Mucosa of stomach (tissue), 1 donor: Measurements from ENCODE around the gene HSF2BP.
"Not testable (repeated sequence)": the region's sequence is repeated elsewhere in the genome, so short reads cannot be mapped to it uniquely, and the experiment has no call there.

Experiments
- H3K27me3 ChIP-seq: one replicate; pipeline ENCODE4 v1.7.0; 2013; ENCODE audit warnings: mild to moderate bottlenecking, low read length; ENCODE audit not compliant: control insufficient read depth, insufficient read depth
- H3K36me3 ChIP-seq: one replicate; pipeline ENCODE4 v1.7.0; 2013; ENCODE audit warnings: low read length; ENCODE audit not compliant: control insufficient read depth, insufficient read depth
- H3K4me1 ChIP-seq: one replicate; pipeline ENCODE4 v1.7.0; 2013; ENCODE audit warnings: mild to moderate bottlenecking, low read length; ENCODE audit not compliant: control insufficient read depth, insufficient read depth
- H3K4me3 ChIP-seq: one replicate; pipeline ENCODE4 v1.7.0; 2013; ENCODE audit warnings: low read length
- H3K9ac ChIP-seq: one replicate; pipeline ENCODE4 v1.7.0; 2013; ENCODE audit warnings: mild to moderate bottlenecking, low read length, moderate library complexity
- H3K9me3 ChIP-seq: one replicate; pipeline ENCODE4 v1.7.0; 2013; ENCODE audit warnings: mild to moderate bottlenecking, low read length, moderate library complexity; ENCODE audit not compliant: control insufficient read depth
- donor health status: Pancreatic carcinoma.

The HSF2BP gene

DNA sequence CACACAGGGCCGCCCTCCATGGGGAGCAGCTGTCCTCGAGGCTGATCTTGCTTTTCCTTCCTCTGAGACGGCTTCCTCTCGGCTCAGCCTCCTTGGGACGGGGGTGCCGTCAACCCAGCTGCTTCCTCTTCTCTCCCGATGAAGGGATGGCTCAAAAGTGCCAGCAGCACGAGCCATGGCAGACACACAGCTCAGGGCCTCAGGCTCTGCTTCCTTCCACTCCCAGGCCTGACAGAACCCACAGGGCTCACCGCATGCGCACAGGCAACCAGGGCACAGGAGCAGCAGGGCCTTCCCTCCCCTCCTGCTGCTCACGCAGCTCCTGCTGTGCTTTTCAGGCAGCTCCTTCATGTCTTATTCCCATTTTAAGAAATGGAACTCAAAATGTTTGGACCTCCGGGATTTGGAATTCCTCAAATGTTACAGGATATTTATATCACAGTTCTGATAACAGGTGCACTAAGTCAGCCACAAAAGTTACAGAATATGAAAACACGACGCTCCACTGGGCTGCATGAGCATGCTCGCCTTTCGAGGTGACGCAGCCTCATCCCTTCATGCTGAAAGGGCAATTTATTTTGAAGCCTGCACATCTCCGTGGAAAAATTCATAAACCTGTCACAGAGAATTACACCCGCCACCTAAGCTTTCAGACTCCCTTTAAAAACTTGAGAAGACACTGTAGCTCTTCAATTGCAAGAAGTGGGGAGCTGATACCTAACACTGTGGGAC lies 84.4 kb downstream of the HSF2BP start:
- H3K9ac ChIP-seq = no peak overlapping the region
- H3K36me3 ChIP-seq = no peaks in the 10 kb centered on the region
- no peaks in the 10 kb centered on the region for H3K9me3 ChIP-seq
- H3K4me1 ChIP-seq = no peaks in the 10 kb centered on the region
- H3K27me3 ChIP-seq = no peaks in the 10 kb centered on the region
- no peak overlapping the region for H3K4me3 ChIP-seq

DNA sequence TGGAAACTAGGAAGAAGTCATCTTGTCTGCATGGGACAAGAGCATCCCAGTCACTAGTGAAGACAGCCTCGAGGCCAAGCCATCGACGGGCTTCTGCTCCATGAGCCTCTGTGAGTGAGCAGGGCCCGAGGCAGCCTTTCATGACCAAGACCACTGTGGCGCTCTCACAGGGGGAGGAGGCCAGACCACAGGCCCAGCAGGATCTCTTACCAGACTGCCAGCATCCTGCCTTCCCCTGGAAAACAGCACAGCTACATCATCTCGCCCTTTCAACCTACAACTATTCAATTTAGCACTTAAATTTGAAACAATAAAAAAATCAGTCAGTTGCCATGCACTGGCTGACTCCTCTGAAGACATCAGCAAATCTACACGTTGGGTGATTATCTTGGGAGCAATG lies 85.4 kb downstream of the HSF2BP start:
- H3K4me3 ChIP-seq = no peak overlapping the region

DNA sequence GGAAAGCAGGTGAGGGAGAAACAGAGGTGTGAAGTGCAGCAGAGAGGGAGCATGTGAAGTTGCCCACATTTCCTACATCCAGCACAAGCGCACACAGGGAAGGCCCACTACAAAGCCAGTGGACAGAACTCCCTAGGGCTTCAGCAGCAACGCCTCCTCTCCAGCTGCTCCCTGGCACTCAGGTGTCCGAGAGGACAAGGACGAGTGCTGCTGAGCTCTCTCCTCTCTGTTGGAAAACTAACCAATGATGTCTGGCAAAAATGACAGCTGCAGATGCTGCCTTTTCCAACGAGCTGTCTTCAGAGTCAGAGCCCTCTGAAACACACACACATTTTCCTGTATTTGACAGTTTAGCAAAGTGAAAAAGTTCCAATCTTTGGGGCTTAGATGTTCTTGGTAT lies 86.8 kb downstream of the HSF2BP start:
- no peaks in the 10 kb centered on the region for H3K27me3 ChIP-seq
- no peak overlapping the region for H3K9ac ChIP-seq
- H3K9me3 ChIP-seq = no peaks in the 10 kb centered on the region
- no peaks in the 10 kb centered on the region for H3K36me3 ChIP-seq
- H3K4me3 ChIP-seq = no peak overlapping the region
- no peaks in the 10 kb centered on the region for H3K4me1 ChIP-seq

More for the DNA sequence above, 85.4 kb downstream of the HSF2BP start:
- Histone ChIP-seq H3K27me3 (no peaks in the 10 kb centered on the region), H3K4me1 (no peaks in the 10 kb centered on the region), H3K36me3 (no peaks in the 10 kb centered on the region), H3K9me3 (no peaks in the 10 kb centered on the region), H3K9ac (no peak overlapping the region)

- Histone ChIP-seq H3K4me3 (no peak overlapping the region), H3K9me3 (no peaks in the 10 kb centered on the region), H3K36me3 (no peaks in the 10 kb centered on the region), H3K27me3 (no peaks in the 10 kb centered on the region), H3K9ac (no peak overlapping the region), H3K4me1 (no peaks in the 10 kb centered on the region)
Measured at GRCh38 chr21:43571976-43572375, 87.3 kb downstream of the HSF2BP start.

- H3K9me3 ChIP-seq, H3K4me1 ChIP-seq, H3K27me3 ChIP-seq, H3K36me3 ChIP-seq, H3K4me3 ChIP-seq, H3K9ac ChIP-seq: not testable (repeated sequence)
Measured at GRCh38 chr21:43570195-43570594, 89.1 kb downstream of the HSF2BP start.

DNA sequence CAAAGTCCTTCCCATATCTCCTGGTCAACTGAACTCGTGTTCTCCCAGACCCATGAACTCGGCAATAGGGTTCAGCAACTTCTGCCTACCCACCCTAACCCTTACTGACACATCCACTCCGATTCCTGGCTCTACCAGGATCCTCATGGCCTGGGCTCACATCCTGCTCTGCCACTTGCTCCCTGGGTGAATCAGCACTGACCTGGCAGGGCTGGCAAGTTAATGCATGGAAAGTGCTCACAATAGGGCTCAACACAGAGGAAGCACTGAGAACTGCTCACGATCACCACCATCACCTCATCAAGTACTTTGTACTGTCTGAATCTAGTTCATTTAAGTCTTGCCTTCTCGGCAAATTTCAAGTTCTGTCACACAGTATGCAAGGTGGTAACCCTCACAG lies 96.8 kb downstream of the HSF2BP start:
- H3K36me3 ChIP-seq, H3K4me3 ChIP-seq, H3K9me3 ChIP-seq, H3K27me3 ChIP-seq, H3K4me1 ChIP-seq, H3K9ac ChIP-seq: not testable (repeated sequence)

DNA sequence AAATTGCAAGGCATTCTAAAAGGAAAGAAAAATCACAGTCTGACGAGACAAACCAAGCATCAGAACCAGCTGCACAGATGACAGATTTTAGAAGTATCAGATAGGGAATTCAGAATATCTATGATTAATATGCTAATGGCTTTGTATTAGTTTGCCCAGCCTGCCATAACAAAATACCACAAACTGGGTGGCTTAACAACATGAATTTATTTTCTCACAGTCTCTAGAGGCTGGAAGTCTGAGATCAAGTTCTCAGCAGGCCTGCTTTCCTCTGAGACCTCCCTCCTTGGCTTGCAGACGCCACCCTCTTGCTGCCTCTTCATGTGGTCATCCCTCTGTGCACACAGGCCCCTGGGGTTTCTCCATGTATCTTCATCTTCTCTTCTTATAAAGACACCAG lies 118.7 kb downstream of the HSF2BP start:
- not testable (repeated sequence) for H3K4me3 ChIP-seq, H3K36me3 ChIP-seq, H3K27me3 ChIP-seq, H3K4me1 ChIP-seq, H3K9me3 ChIP-seq, H3K9ac ChIP-seq

DNA sequence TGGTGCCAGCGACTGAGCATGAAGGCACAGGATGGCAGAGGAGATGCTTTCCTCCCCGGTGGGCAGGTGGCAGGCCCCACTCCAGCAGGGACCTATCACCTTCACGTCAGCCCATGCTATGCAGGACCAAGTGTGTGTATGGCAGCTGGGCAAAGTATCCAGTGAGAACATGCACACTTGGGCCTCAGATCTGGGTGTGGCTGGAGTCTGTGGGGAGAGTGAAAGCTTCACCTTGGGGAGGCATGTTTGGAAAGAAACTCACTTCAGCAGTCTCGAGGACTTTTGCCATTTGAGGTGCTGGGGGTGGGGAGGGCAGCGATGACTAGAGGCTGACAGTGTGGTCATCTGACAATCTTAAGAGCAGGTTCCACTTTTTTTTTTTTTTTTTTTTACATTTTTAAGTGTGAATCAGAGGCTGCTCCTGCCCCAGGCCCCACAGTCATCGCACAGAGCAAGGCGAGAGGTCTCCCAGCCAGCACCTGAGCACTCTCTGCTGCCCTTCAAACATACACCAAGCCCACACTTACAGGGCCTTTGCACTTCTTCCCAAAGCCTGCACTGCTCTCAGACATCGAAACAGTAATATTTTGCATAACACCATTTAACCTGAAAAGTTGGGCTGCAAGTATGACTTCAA lies 136.7 kb downstream of the HSF2BP start:
- not testable (repeated sequence) for H3K9ac ChIP-seq

DNA sequence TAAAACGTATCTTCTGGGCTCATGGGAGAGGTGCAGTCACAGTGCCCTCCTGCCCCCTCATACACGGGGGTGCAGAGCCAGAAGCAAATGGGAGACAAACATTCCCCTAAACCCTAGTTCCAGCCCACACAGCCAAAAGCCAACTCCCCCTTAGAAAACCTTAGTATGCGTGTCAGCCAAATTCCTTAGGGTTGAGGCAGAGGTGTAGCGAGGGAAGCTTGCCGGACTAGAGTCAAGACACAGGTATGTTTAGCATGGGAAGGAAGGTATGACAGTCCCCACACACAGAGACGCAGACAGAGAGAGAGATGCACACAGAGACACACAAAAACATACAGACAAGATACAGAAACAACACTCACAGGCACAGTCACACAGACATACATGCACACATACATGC lies 141.6 kb downstream of the HSF2BP start:
- not testable (repeated sequence) for H3K9me3 ChIP-seq, H3K27me3 ChIP-seq, H3K36me3 ChIP-seq, H3K9ac ChIP-seq, H3K4me1 ChIP-seq, H3K4me3 ChIP-seq

More for the DNA sequence above, 136.7 kb downstream of the HSF2BP start:
- not testable (repeated sequence) for H3K4me1 ChIP-seq, H3K9me3 ChIP-seq, H3K4me3 ChIP-seq, H3K36me3 ChIP-seq, H3K27me3 ChIP-seq

GRCh38 chr21:43516860-43517627 lies 142.2 kb downstream of the HSF2BP start:
- not testable (repeated sequence) for H3K27me3 ChIP-seq, H3K9me3 ChIP-seq, H3K4me3 ChIP-seq, H3K36me3 ChIP-seq, H3K4me1 ChIP-seq, H3K9ac ChIP-seq

GRCh38 chr21:43516295-43516847 lies 142.9 kb downstream of the HSF2BP start:
- not testable (repeated sequence) for H3K4me3 ChIP-seq, H3K4me1 ChIP-seq, H3K9ac ChIP-seq, H3K36me3 ChIP-seq, H3K9me3 ChIP-seq, H3K27me3 ChIP-seq

GRCh38 chr21:43514834-43515233 lies 144.5 kb downstream of the HSF2BP start:
- not testable (repeated sequence) for H3K27me3 ChIP-seq, H3K4me3 ChIP-seq, H3K4me1 ChIP-seq, H3K9me3 ChIP-seq, H3K9ac ChIP-seq, H3K36me3 ChIP-seq
